HG03565 (cell line): Measurements from ENCODE around the gene ARMCX2.
"Not testable (repeated sequence)": the region's sequence is repeated elsewhere in the genome, so short reads cannot be mapped to it uniquely, and the experiment has no call there.

ENCODE experiments used
- ATAC-seq: cut with Tn5 transposase; IDR thresholded peaks from one replicate; pipeline ENCODE4 v1.9.1; 2021; ENCODE audit warnings: mild to moderate bottlenecking, moderate library complexity; ENCODE audit not compliant: unreplicated experiment

Gene ARMCX2

GRCh38 chrX:101659601-101660063 is at the start of gene ARMCX2:
TSS of gene ARMCX2 (minus strand) at chrX:101659850. CDS start at chrX:101657588, 2,262 bp downstream.
- ATAC-seq = peak; percentile 70

GRCh38 chrX:101709384-101709783 is 49.7 kb upstream of the ARMCX2 start:
- no peak for ATAC-seq

GRCh38 chrX:101708163-101708562 is 48.5 kb upstream of the ARMCX2 start:
- ATAC-seq = no peak

GRCh38 chrX:101693476-101693875 is 33.8 kb upstream of the ARMCX2 start:
- peak; percentile 71 for ATAC-seq

GRCh38 chrX:101691835-101692234 is 32.2 kb upstream of the ARMCX2 start:
- ATAC-seq = no peak

GRCh38 chrX:101686574-101686973 is 26.9 kb upstream of the ARMCX2 start:
- ATAC-seq = no peak

GRCh38 chrX:101685923-101686322 is 26.3 kb upstream of the ARMCX2 start:
- no peak for ATAC-seq

- ATAC-seq = no peak
Observed at GRCh38 chrX:101682723-101683122, 23.1 kb upstream of the ARMCX2 start.

- ATAC-seq = no peak
Observed at GRCh38 chrX:101677028-101677427, 17.4 kb upstream of the ARMCX2 start.

- ATAC-seq = no peak
Observed at GRCh38 chrX:101676571-101676970, 16.9 kb upstream of the ARMCX2 start.

- ATAC-seq = no peak
Observed at GRCh38 chrX:101668143-101668542, 8.5 kb upstream of the ARMCX2 start.

GRCh38 chrX:101658661-101659491 is 774 bp downstream of the ARMCX2 start:
- peak; percentile 38 for ATAC-seq

GRCh38 chrX:101657495-101657894 is 2.2 kb downstream of the ARMCX2 start:
- no peak for ATAC-seq

- ATAC-seq = no peak
Observed at GRCh38 chrX:101656817-101657216, 2.8 kb downstream of the ARMCX2 start.

- ATAC-seq = no peak
Observed at GRCh38 chrX:101655534-101655933, 4.1 kb downstream of the ARMCX2 start.

GRCh38 chrX:101647716-101648115 is 11.9 kb downstream of the ARMCX2 start:
- ATAC-seq = not testable (repeated sequence)

- ATAC-seq = no peak
Observed at GRCh38 chrX:101642093-101642492, 17.6 kb downstream of the ARMCX2 start.

GRCh38 chrX:101639583-101639982 is 20.1 kb downstream of the ARMCX2 start:
- ATAC-seq = no peak

- ATAC-seq = no peak
Observed at GRCh38 chrX:101619364-101619763, 40.3 kb downstream of the ARMCX2 start.

GRCh38 chrX:101617211-101618191 is 42.1 kb downstream of the ARMCX2 start, which contains the start of gene ARMCX6:
TSS of gene ARMCX6 (minus strand) at chrX:101618000. CDS start at chrX:101616620, 1,380 bp downstream.
- peak; percentile 95 for ATAC-seq

GRCh38 chrX:101605728-101606127 is 53.9 kb downstream of the ARMCX2 start:
- no peak for ATAC-seq
